Stimulated activated effector memory CD8-positive, alpha-beta T cell treated with anti-CD3 and anti-CD28 coated beads, Interleukin-12 subunit alpha, Interleukin-12 subunit beta, amount 100 ng/mL, for 72 hours (primary cell): Measurements from ENCODE around the gene CARD19.
"Not testable (repeated sequence)": the region's sequence is repeated elsewhere in the genome, so short reads cannot be mapped to it uniquely, and the experiment has no call there.

Source experiments
- ATAC-seq: fragments of 150-1000 bp; cut with Tn5 transposase; 2 replicates; pipeline ENCODE4 v1.10.0; 2021
- DNase-seq, 2 donors: peaks; one replicate each; pipeline ENCODE4 v3.0.0; 2021 to 2022; ENCODE audit warnings: low spot score in 2 of 2
- H3K27ac Mint-ChIP-seq: one replicate; pipeline ENCODE4 v1.8.0; 2022; ENCODE audit warnings: mild to moderate bottlenecking, mixed read lengths
- H3K36me3 Mint-ChIP-seq: one replicate; pipeline ENCODE4 v1.8.0; 2022; ENCODE audit warnings: mild to moderate bottlenecking, mixed read lengths
- H3K4me1 Mint-ChIP-seq: one replicate; pipeline ENCODE4 v1.8.0; 2022; ENCODE audit warnings: mixed read lengths
- H3K4me3 Mint-ChIP-seq: one replicate; pipeline ENCODE4 v1.8.0; 2022; ENCODE audit warnings: mild to moderate bottlenecking, mixed read lengths
- H3K9me3 Mint-ChIP-seq: one replicate; pipeline ENCODE4 v1.8.0; 2022; ENCODE audit warnings: mixed read lengths

CARD19 gene

GRCh38 chr9:93134740-93135444 lies 38.9 kb downstream of the CARD19 start:
- Mint-ChIP-seq H3K4me1 (peaks cover 67% of the 10 kb centered on the region), H3K9me3 (no peaks in the 10 kb centered on the region), H3K4me3 (peak overlapping the region; percentile 88)

GRCh38 chr9:93136011-93136440 lies 40.0 kb downstream of the CARD19 start:
- DNase-seq (no peak), ATAC-seq (no peak)
- Mint-ChIP-seq H3K4me1 (peaks cover 57% of the 10 kb centered on the region), H3K4me3 (no peak overlapping the region), H3K36me3 (peaks cover 35% of the 10 kb centered on the region), H3K27ac (no peak overlapping the region), H3K9me3 (no peaks in the 10 kb centered on the region)

More at GRCh38 chr9:93134740-93135444, 38.9 kb downstream of the CARD19 start:
- ATAC-seq (no peak), DNase-seq (no peak)
- H3K36me3 Mint-ChIP-seq: peaks cover 46% of the 10 kb centered on the region
- peak overlapping the region; percentile 94 for H3K27ac Mint-ChIP-seq

- peak overlapping the region; percentile 77 for H3K27ac Mint-ChIP-seq
- H3K4me1 Mint-ChIP-seq: peaks cover 46% of the 10 kb centered on the region
- H3K36me3 Mint-ChIP-seq: peaks cover 22% of the 10 kb centered on the region
- DNase-seq (no peak), ATAC-seq (no peak)
- no peak overlapping the region for H3K4me3 Mint-ChIP-seq
- no peaks in the 10 kb centered on the region for H3K9me3 Mint-ChIP-seq
Measured at GRCh38 chr9:93137362-93137761, 41.3 kb downstream of the CARD19 start.

- ATAC-seq (no peak), DNase-seq (no peak)
- Mint-ChIP-seq H3K36me3 (peaks cover 13% of the 10 kb centered on the region), H3K9me3 (no peaks in the 10 kb centered on the region), H3K27ac (peak overlapping the region; percentile 77), H3K4me1 (peaks cover 44% of the 10 kb centered on the region), H3K4me3 (no peak overlapping the region)
Measured at GRCh38 chr9:93138171-93138764, 42.3 kb downstream of the CARD19 start.

GRCh38 chr9:93139365-93140182 lies 43.6 kb downstream of the CARD19 start:
- DNase-seq (no peak), ATAC-seq (no peak)
- H3K27ac Mint-ChIP-seq: peak overlapping the region; percentile 81
- H3K9me3 Mint-ChIP-seq: no peaks in the 10 kb centered on the region
- peaks cover 53% of the 10 kb centered on the region for H3K4me1 Mint-ChIP-seq
- H3K4me3 Mint-ChIP-seq: no peak overlapping the region
- peaks cover 9% of the 10 kb centered on the region for H3K36me3 Mint-ChIP-seq

- DNase-seq (no peak), ATAC-seq (no peak)
- peaks cover 3% of the 10 kb centered on the region for H3K9me3 Mint-ChIP-seq
- peaks cover 51% of the 10 kb centered on the region for H3K4me1 Mint-ChIP-seq
- no peak overlapping the region for H3K4me3 Mint-ChIP-seq
- peak overlapping the region; percentile 81 for H3K27ac Mint-ChIP-seq
- H3K36me3 Mint-ChIP-seq: peaks cover 8% of the 10 kb centered on the region
Measured at GRCh38 chr9:93141771-93142483, 45.9 kb downstream of the CARD19 start.

- peaks cover 51% of the 10 kb centered on the region for H3K4me1 Mint-ChIP-seq
- DNase-seq (no peak), ATAC-seq (peak; percentile 65)
- H3K4me3 Mint-ChIP-seq: peak overlapping the region; percentile 38
- H3K9me3 Mint-ChIP-seq: peaks cover 6% of the 10 kb centered on the region
- peaks cover 15% of the 10 kb centered on the region for H3K36me3 Mint-ChIP-seq
- H3K27ac Mint-ChIP-seq: peak overlapping the region; percentile 94
Measured at GRCh38 chr9:93143830-93144530, 48.0 kb downstream of the CARD19 start.

- peaks cover 15% of the 10 kb centered on the region for H3K36me3 Mint-ChIP-seq
- not testable (repeated sequence) for H3K9me3 Mint-ChIP-seq, DNase-seq
- H3K4me3 Mint-ChIP-seq: peak overlapping the region; percentile 11
- H3K4me1 Mint-ChIP-seq: peaks cover 69% of the 10 kb centered on the region
- peak overlapping the region; percentile 72 for H3K27ac Mint-ChIP-seq
- peak; percentile 85 for ATAC-seq
Measured at GRCh38 chr9:93146696-93147095, 50.7 kb downstream of the CARD19 start.

GRCh38 chr9:93147632-93148031 lies 51.6 kb downstream of the CARD19 start:
- H3K4me1 Mint-ChIP-seq: peaks cover 65% of the 10 kb centered on the region
- H3K9me3 Mint-ChIP-seq: peaks cover 6% of the 10 kb centered on the region
- DNase-seq (no peak), ATAC-seq (no peak)
- no peak overlapping the region for H3K27ac Mint-ChIP-seq
- no peak overlapping the region for H3K4me3 Mint-ChIP-seq
- peaks cover 15% of the 10 kb centered on the region for H3K36me3 Mint-ChIP-seq

- no peak for DNase-seq
- H3K36me3 Mint-ChIP-seq: peaks cover 15% of the 10 kb centered on the region
- peak overlapping the region; percentile 29 for H3K27ac Mint-ChIP-seq
- peaks cover 56% of the 10 kb centered on the region for H3K4me1 Mint-ChIP-seq
- peaks cover 6% of the 10 kb centered on the region for H3K9me3 Mint-ChIP-seq
- H3K4me3 Mint-ChIP-seq: peak overlapping the region; percentile 37
- peak; percentile 23 for ATAC-seq
Measured at GRCh38 chr9:93148721-93149120, 52.7 kb downstream of the CARD19 start.

- peaks cover 6% of the 10 kb centered on the region for H3K9me3 Mint-ChIP-seq
- H3K4me1 Mint-ChIP-seq: peaks cover 49% of the 10 kb centered on the region
- H3K27ac Mint-ChIP-seq: peak overlapping the region; percentile 29
- DNase-seq (no peak), ATAC-seq (peak; percentile 41)
- peaks cover 11% of the 10 kb centered on the region for H3K36me3 Mint-ChIP-seq
- peak overlapping the region; percentile 37 for H3K4me3 Mint-ChIP-seq
Measured at GRCh38 chr9:93149361-93149760, 53.3 kb downstream of the CARD19 start.

GRCh38 chr9:93151097-93151784 lies 55.2 kb downstream of the CARD19 start:
- H3K27ac Mint-ChIP-seq: peak overlapping the region; percentile 32
- peaks cover 6% of the 10 kb centered on the region for H3K9me3 Mint-ChIP-seq
- no peak overlapping the region for H3K4me3 Mint-ChIP-seq
- H3K36me3 Mint-ChIP-seq: peaks cover 12% of the 10 kb centered on the region
- peaks cover 50% of the 10 kb centered on the region for H3K4me1 Mint-ChIP-seq
- ATAC-seq (no peak), DNase-seq (no peak)

GRCh38 chr9:93154293-93154903 lies 58.4 kb downstream of the CARD19 start:
- Mint-ChIP-seq H3K4me1 (peaks cover 34% of the 10 kb centered on the region), H3K9me3 (no peaks in the 10 kb centered on the region), H3K36me3 (peaks cover 9% of the 10 kb centered on the region), H3K27ac (no peak overlapping the region), H3K4me3 (no peak overlapping the region)
- ATAC-seq (no peak), DNase-seq (no peak)
